HG03460 (cell line): ENCODE data around the gene POU6F2.

Experiments used
- ATAC-seq: cut with Tn5 transposase; IDR thresholded peaks from one replicate; pipeline ENCODE4 v1.9.1; 2021; ENCODE audit not compliant: unreplicated experiment

The POU6F2 gene

GRCh38 chr7:39105720-39106119, 128.0 kb downstream of the POU6F2 start:
- no peak for ATAC-seq

GRCh38 chr7:39125846-39126245, 148.1 kb downstream of the POU6F2 start:
- ATAC-seq: no peak

GRCh38 chr7:39127058-39127457, 149.3 kb downstream of the POU6F2 start:
- no peak for ATAC-seq

GRCh38 chr7:39128287-39128843, 150.7 kb downstream of the POU6F2 start:
- no peak for ATAC-seq

- ATAC-seq: no peak
These were observed 152.6 kb downstream of the POU6F2 start for GRCh38 chr7:39130274-39130673.

- no peak for ATAC-seq
These were observed 153.3 kb downstream of the POU6F2 start for GRCh38 chr7:39130857-39131526.

- ATAC-seq: no peak
These were observed 154.6 kb downstream of the POU6F2 start for GRCh38 chr7:39132306-39132705.

- ATAC-seq: no peak
These were observed 155.4 kb downstream of the POU6F2 start for GRCh38 chr7:39133088-39133487.

GRCh38 chr7:39137480-39137879, 159.8 kb downstream of the POU6F2 start:
- ATAC-seq: no peak

GRCh38 chr7:39142750-39143149, 165.0 kb downstream of the POU6F2 start:
- ATAC-seq: no peak

GRCh38 chr7:39144420-39144819, 166.7 kb downstream of the POU6F2 start:
- no peak for ATAC-seq

GRCh38 chr7:39145283-39145682, 167.6 kb downstream of the POU6F2 start:
- ATAC-seq: no peak

- no peak for ATAC-seq
These were observed 168.2 kb downstream of the POU6F2 start for GRCh38 chr7:39145935-39146334.

- no peak for ATAC-seq
These were observed 175.0 kb downstream of the POU6F2 start for GRCh38 chr7:39152701-39153100.

- no peak for ATAC-seq
These were observed 175.4 kb downstream of the POU6F2 start for GRCh38 chr7:39153113-39153512.

- no peak for ATAC-seq
These were observed 175.9 kb downstream of the POU6F2 start for GRCh38 chr7:39153647-39154046.

GRCh38 chr7:39154815-39155214, 177.1 kb downstream of the POU6F2 start:
- ATAC-seq: no peak

GRCh38 chr7:39158367-39158766, 180.7 kb downstream of the POU6F2 start:
- no peak for ATAC-seq

- ATAC-seq: no peak
These were observed 184.2 kb downstream of the POU6F2 start for GRCh38 chr7:39161903-39162302.

GRCh38 chr7:39164887-39165286, 187.2 kb downstream of the POU6F2 start:
- no peak for ATAC-seq

GRCh38 chr7:39168403-39169098, 190.8 kb downstream of the POU6F2 start:
- ATAC-seq: no peak

GRCh38 chr7:39172137-39172536, 194.4 kb downstream of the POU6F2 start:
- ATAC-seq: no peak
